SK-N-SH treated with all-trans-retinoic acid at 6 μM for 48 hours (cell line): ENCODE data around the gene PPP1R36.

Source experiments
- ATAC-seq: fragments of 200-7000 bp; cut with Tn5 transposase; 3 replicates; pipeline ENCODE4 v1.9.1; 2020; ENCODE audit warnings: mild to moderate bottlenecking, moderate library complexity
- ARNTL ChIP-seq: fragments of 450-650 bp; formaldehyde crosslinking; IDR thresholded peaks from 2 replicates; pipeline ENCODE4 v1.5.0; 2020; ENCODE audit warnings: low read depth, mild to moderate bottlenecking, moderate library complexity, borderline replicate concordance
- CSDC2 ChIP-seq: fragments of 250-450 bp; sonication (Bioruptor Pico); IDR thresholded peaks from 2 replicates; pipeline ENCODE4 v1.5.0; 2020; ENCODE audit warnings: mild to moderate bottlenecking, moderate library complexity
- ESRRG ChIP-seq: fragments of 250-450 bp; sonication (Bioruptor Pico); IDR thresholded peaks from 2 replicates; pipeline ENCODE4 v1.6.1; 2021; ENCODE audit warnings: mild to moderate bottlenecking
- GLIS3 ChIP-seq: fragments of 250-450 bp; sonication (Bioruptor Pico); IDR thresholded peaks from 2 replicates; pipeline ENCODE4 v1.5.0; 2020; ENCODE audit warnings: mild to moderate bottlenecking, moderate library complexity
- OSR1 ChIP-seq: fragments of 250-450 bp; sonication (Bioruptor Pico); IDR thresholded peaks from 2 replicates; pipeline ENCODE4 v1.8.0; 2022; ENCODE audit warnings: moderate library complexity, mild to moderate bottlenecking, inconsistent platforms
- RARB ChIP-seq: fragments of 250-450 bp; sonication (Bioruptor Pico); IDR thresholded peaks from 2 replicates; pipeline ENCODE4 v1.8.0; 2021; ENCODE audit warnings: mild to moderate bottlenecking, moderate library complexity
- SNAI2 ChIP-seq: fragments of 250-450 bp; sonication (Bioruptor Pico); IDR thresholded peaks from 2 replicates; pipeline ENCODE4 v1.5.0; 2020; ENCODE audit warnings: mild to moderate bottlenecking, moderate library complexity
- TCF4 ChIP-seq: fragments of 250-450 bp; sonication (Bioruptor Pico); IDR thresholded peaks from 2 replicates; pipeline ENCODE4 v1.8.0; 2021; ENCODE audit warnings: mild to moderate bottlenecking, moderate library complexity, borderline replicate concordance
- TOX ChIP-seq: fragments of 250-450 bp; sonication (Bioruptor Pico); IDR thresholded peaks from 2 replicates; pipeline ENCODE4 v1.8.0; 2021; ENCODE audit warnings: mild to moderate bottlenecking, moderate library complexity, borderline replicate concordance
- ZC3H10 ChIP-seq: fragments of 250-450 bp; sonication (Bioruptor Pico); IDR thresholded peaks from 2 replicates; pipeline ENCODE4 v1.5.1; 2021; ENCODE audit warnings: mild to moderate bottlenecking, moderate library complexity
- ZFP3 ChIP-seq: fragments of 250-450 bp; sonication (Bioruptor Pico); IDR thresholded peaks from 2 replicates; pipeline ENCODE4 v1.5.0; 2020; ENCODE audit warnings: mild to moderate bottlenecking, moderate library complexity
- ZFP30 ChIP-seq: fragments of 450-650 bp; formaldehyde crosslinking; IDR thresholded peaks from 2 replicates; pipeline ENCODE4 v1.5.0; 2022; ENCODE audit warnings: mild to moderate bottlenecking, moderate library complexity
- ZNF565 ChIP-seq: fragments of 450-650 bp; formaldehyde crosslinking; conservative IDR thresholded peaks from 2 replicates; pipeline ENCODE4 v1.5.0; 2020; ENCODE audit warnings: low read depth, mild to moderate bottlenecking, moderate library complexity
- ZNF70 ChIP-seq: fragments of 450-650 bp; formaldehyde crosslinking; IDR thresholded peaks from 2 replicates; pipeline ENCODE4 v1.5.0; 2020; ENCODE audit warnings: mild to moderate bottlenecking, moderate library complexity
- ZNF8 ChIP-seq: fragments of 450-650 bp; formaldehyde crosslinking; IDR thresholded peaks from 2 replicates; pipeline ENCODE4 v1.5.0; 2020; ENCODE audit warnings: mild to moderate bottlenecking, moderate library complexity
- TF ChIP-seq, protein P1 (sequence below): fragments of 250-450 bp; sonication (Bioruptor Pico); IDR thresholded peaks from 2 replicates; pipeline ENCODE4 v1.8.0; 2020; ENCODE audit warnings: mild to moderate bottlenecking, moderate library complexity, borderline replicate concordance
- TF ChIP-seq, protein P2 (sequence below): fragments of 250-450 bp; sonication (Bioruptor Pico); IDR thresholded peaks from 2 replicates; pipeline ENCODE4 v1.8.0; 2021; ENCODE audit warnings: low read depth, mild to moderate bottlenecking, moderate library complexity, borderline replicate concordance
- TF ChIP-seq, protein P3 (sequence below): fragments of 250-450 bp; sonication (Bioruptor Pico); IDR thresholded peaks from 2 replicates; pipeline ENCODE4 v1.5.0; 2020; ENCODE audit warnings: mild to moderate bottlenecking, moderate library complexity
- TF ChIP-seq, protein P4 (sequence below): fragments of 250-450 bp; sonication (Bioruptor Pico); IDR thresholded peaks from 2 replicates; pipeline ENCODE4 v1.5.1; 2020; ENCODE audit warnings: low read depth, mild to moderate bottlenecking, moderate library complexity

Gene PPP1R36

DNA sequence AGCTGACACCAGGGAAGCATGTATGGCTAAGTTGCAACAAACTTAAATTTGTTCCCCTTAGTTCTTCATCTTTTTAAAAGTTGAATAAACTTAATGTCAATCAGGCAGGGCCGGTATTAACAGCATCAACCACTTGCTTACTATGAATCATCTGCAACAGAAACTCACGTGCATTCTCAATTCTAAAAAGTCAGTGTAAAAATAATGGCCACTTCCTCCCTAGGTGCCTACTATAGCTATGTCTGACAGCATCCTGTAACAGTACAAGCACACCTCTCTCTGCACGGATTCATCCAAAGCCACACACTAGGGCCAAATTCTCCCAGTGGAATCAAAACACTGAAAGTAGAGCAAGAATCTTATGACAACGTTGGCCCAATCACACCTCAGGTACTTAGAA is 48.6 kb downstream of the PPP1R36 start:
- TF ChIP-seq, protein P1, sequence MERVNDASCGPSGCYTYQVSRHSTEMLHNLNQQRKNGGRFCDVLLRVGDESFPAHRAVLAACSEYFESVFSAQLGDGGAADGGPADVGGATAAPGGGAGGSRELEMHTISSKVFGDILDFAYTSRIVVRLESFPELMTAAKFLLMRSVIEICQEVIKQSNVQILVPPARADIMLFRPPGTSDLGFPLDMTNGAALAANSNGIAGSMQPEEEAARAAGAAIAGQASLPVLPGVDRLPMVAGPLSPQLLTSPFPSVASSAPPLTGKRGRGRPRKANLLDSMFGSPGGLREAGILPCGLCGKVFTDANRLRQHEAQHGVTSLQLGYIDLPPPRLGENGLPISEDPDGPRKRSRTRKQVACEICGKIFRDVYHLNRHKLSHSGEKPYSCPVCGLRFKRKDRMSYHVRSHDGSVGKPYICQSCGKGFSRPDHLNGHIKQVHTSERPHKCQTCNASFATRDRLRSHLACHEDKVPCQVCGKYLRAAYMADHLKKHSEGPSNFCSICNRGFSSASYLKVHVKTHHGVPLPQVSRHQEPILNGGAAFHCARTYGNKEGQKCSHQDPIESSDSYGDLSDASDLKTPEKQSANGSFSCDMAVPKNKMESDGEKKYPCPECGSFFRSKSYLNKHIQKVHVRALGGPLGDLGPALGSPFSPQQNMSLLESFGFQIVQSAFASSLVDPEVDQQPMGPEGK (CRISPR knock-in tag), result no peak
- no peak for TF ChIP-seq ZFP3 (CRISPR knock-in tag)
- ATAC-seq, result no peak

DNA sequence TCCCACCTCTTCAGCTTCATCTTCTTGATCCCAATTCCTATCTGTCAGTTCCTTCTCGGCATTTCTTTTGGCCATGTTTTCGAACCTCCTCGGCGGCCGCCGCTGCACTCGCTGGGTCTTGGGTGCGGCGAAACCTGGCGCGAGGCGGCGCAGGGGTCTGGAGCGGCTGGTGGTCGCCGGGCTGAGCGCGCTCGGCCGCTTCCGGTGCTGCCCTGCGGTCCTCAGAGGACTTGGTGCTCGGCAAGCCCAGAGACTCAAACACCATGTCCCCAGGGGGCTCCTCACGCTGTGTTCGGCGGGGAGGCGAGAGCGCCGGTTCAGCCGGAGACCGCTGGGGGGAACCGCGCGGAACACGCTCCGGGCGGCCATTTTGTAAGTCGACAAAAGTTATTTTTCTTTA is 51.8 kb downstream of the PPP1R36 start:
- TF ChIP-seq ZNF8 (CRISPR knock-in tag), result no peak
- no peak for TF ChIP-seq ZNF565
- TF ChIP-seq, protein P2, sequence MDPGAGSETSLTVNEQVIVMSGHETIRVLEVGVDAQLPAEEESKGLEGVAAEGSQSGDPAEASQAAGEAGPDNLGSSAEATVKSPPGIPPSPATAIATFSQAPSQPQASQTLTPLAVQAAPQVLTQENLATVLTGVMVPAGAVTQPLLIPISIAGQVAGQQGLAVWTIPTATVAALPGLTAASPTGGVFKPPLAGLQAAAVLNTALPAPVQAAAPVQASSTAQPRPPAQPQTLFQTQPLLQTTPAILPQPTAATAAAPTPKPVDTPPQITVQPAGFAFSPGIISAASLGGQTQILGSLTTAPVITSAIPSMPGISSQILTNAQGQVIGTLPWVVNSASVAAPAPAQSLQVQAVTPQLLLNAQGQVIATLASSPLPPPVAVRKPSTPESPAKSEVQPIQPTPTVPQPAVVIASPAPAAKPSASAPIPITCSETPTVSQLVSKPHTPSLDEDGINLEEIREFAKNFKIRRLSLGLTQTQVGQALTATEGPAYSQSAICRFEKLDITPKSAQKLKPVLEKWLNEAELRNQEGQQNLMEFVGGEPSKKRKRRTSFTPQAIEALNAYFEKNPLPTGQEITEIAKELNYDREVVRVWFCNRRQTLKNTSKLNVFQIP, result no peak
- TF ChIP-seq GLIS3, result no peak
- TF ChIP-seq ESRRG (CRISPR knock-in tag), result no peak
- TF ChIP-seq, protein P3, sequence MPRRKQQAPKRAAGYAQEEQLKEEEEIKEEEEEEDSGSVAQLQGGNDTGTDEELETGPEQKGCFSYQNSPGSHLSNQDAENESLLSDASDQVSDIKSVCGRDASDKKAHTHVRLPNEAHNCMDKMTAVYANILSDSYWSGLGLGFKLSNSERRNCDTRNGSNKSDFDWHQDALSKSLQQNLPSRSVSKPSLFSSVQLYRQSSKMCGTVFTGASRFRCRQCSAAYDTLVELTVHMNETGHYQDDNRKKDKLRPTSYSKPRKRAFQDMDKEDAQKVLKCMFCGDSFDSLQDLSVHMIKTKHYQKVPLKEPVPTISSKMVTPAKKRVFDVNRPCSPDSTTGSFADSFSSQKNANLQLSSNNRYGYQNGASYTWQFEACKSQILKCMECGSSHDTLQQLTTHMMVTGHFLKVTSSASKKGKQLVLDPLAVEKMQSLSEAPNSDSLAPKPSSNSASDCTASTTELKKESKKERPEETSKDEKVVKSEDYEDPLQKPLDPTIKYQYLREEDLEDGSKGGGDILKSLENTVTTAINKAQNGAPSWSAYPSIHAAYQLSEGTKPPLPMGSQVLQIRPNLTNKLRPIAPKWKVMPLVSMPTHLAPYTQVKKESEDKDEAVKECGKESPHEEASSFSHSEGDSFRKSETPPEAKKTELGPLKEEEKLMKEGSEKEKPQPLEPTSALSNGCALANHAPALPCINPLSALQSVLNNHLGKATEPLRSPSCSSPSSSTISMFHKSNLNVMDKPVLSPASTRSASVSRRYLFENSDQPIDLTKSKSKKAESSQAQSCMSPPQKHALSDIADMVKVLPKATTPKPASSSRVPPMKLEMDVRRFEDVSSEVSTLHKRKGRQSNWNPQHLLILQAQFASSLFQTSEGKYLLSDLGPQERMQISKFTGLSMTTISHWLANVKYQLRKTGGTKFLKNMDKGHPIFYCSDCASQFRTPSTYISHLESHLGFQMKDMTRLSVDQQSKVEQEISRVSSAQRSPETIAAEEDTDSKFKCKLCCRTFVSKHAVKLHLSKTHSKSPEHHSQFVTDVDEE (CRISPR knock-in tag), result no peak
- no peak for TF ChIP-seq TCF4 (CRISPR knock-in tag)
- no peak for TF ChIP-seq CSDC2 (CRISPR knock-in tag)
- no peak for TF ChIP-seq ZFP30
- no peak for TF ChIP-seq ARNTL (CRISPR knock-in tag)
- TF ChIP-seq, protein P4, sequence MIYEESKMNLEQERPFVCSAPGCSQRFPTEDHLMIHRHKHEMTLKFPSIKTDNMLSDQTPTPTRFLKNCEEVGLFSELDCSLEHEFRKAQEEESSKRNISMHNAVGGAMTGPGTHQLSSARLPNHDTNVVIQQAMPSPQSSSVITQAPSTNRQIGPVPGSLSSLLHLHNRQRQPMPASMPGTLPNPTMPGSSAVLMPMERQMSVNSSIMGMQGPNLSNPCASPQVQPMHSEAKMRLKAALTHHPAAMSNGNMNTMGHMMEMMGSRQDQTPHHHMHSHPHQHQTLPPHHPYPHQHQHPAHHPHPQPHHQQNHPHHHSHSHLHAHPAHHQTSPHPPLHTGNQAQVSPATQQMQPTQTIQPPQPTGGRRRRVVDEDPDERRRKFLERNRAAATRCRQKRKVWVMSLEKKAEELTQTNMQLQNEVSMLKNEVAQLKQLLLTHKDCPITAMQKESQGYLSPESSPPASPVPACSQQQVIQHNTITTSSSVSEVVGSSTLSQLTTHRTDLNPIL (CRISPR knock-in tag), result no peak
- TF ChIP-seq RARB (CRISPR knock-in tag), result no peak
- no peak for TF ChIP-seq ZC3H10 (CRISPR knock-in tag)
- TF ChIP-seq TOX, result no peak
- no peak for TF ChIP-seq OSR1 (CRISPR knock-in tag)
- TF ChIP-seq ZFP3 (CRISPR knock-in tag), result no peak
- no peak for TF ChIP-seq SNAI2 (CRISPR knock-in tag)
- ATAC-seq, result no peak

DNA sequence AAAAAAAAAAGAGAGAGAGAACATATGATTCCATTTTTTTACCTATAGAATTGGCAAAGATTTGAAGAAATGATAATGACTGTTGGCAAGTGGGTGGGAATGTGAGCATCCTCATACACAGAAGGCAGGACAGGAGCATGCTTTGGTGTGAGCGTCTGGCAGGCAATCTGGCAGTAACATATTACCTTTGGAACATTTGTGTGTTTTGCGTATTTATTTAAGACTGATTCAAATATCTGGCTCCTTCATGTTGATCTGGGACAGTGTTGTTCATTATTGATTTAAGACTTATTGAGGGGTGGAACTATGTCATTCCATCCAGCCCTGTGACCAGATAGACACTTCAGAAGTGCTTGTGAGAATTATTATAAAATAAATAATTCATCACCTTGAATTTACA is 53.1 kb downstream of the PPP1R36 start:
- no peak for ATAC-seq
- no peak for TF ChIP-seq TCF4 (CRISPR knock-in tag)
- no peak for TF ChIP-seq ZC3H10 (CRISPR knock-in tag)
- TF ChIP-seq CSDC2 (CRISPR knock-in tag), result no peak

DNA sequence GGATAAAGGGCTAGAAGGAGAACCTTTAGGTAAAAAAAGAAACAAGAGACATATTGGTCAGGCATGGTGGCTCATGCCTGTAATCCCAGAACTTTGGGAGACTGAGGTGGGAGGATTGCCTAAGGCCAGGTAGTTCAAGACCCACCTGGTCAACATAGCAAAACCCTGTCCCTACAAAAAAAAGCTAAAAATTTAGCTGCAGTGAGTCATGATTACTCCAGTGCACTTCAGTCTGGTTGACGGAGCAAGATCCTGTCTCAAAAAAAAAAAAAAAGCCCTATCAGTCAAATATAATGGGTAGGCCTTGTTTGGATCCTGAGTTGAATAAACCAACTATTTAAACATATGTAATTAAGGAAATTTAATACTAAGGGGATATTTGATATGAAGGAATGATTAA is 54.2 kb downstream of the PPP1R36 start:
- ATAC-seq, result no peak
- TF ChIP-seq SNAI2 (CRISPR knock-in tag), result no peak
- TF ChIP-seq ARNTL (CRISPR knock-in tag), result no peak
- no peak for TF ChIP-seq ZNF8 (CRISPR knock-in tag)
- TF ChIP-seq, protein P3 (CRISPR knock-in tag), result no peak
- TF ChIP-seq RARB (CRISPR knock-in tag), result no peak
- TF ChIP-seq ZNF70 (CRISPR knock-in tag), result no peak
